Left ventricle myocardium inferior (tissue), 1 donor: Measurements from ENCODE around the gene CAST. TPM values are rescaled to one million over a fixed set of nuclear protein-coding genes. Genes with fewer than 3 reads are reported as not detected.
A peak's percentile ranks its signal among the peaks of the same experiment; 100 is the strongest.

Source experiments
- DNase-seq: peaks from one replicate; pipeline ENCODE4 v3.0.0-alpha.2; 2020
- H3K27ac ChIP-seq: fragments of 200-600 bp; replicated peaks from 2 replicates; pipeline ENCODE4 v1.8.0; 2021
- H3K27me3 ChIP-seq: fragments of 200-600 bp; 2 replicates; pipeline ENCODE4 v1.8.0; 2021; ENCODE audit warnings: low read depth
- H3K36me3 ChIP-seq: fragments of 200-600 bp; 2 replicates; pipeline ENCODE4 v1.8.0; 2021
- H3K4me1 ChIP-seq: fragments of 200-600 bp; 2 replicates; pipeline ENCODE4 v1.8.0; 2021
- H3K4me3 ChIP-seq: fragments of 200-600 bp; 2 replicates; pipeline ENCODE4 v1.8.0; 2021; ENCODE audit warnings: mild to moderate bottlenecking, moderate library complexity
- H3K9me3 ChIP-seq: fragments of 200-600 bp; replicated peaks from 2 replicates; pipeline ENCODE4 v1.8.0; 2021
- intact Hi-C: fragments of 100-400 bp; cut with micrococcal nuclease; formaldehyde crosslinking; loops from one replicate; pipeline ENCODE4 v1.11.0; 2022
- total RNA-seq: library from RNA; stranded (reverse); fragmentation: NEBNext Ultra II Directional; extraction: Animal tissue kit (Norgen Biotek cat#: 25700); gene quantifications from one replicate; pipeline ENCODE4 v1.2.1, GENCODE V29; 2021
- TF ChIP-seq, protein P1 (sequence below): fragments of 200-600 bp; IDR thresholded peaks from 2 replicates; pipeline ENCODE4 v1.8.0; 2021; ENCODE audit warnings: antibody characterized with exemption, mild to moderate bottlenecking, borderline replicate concordance
- donor health status: DM: no; HTN: yes; CAD: no; lungs with severe emphysema.

Gene CAST
- total RNA-seq, 1 donor from 2014 or later, result 649 TPM

GRCh38 chr5:96768708-96769251 lies 106.6 kb downstream of the CAST start:
- H3K4me3 ChIP-seq, result no peak overlapping the region
- no peaks in the 10 kb centered on the region for H3K9me3 ChIP-seq
- TF ChIP-seq, protein P1, sequence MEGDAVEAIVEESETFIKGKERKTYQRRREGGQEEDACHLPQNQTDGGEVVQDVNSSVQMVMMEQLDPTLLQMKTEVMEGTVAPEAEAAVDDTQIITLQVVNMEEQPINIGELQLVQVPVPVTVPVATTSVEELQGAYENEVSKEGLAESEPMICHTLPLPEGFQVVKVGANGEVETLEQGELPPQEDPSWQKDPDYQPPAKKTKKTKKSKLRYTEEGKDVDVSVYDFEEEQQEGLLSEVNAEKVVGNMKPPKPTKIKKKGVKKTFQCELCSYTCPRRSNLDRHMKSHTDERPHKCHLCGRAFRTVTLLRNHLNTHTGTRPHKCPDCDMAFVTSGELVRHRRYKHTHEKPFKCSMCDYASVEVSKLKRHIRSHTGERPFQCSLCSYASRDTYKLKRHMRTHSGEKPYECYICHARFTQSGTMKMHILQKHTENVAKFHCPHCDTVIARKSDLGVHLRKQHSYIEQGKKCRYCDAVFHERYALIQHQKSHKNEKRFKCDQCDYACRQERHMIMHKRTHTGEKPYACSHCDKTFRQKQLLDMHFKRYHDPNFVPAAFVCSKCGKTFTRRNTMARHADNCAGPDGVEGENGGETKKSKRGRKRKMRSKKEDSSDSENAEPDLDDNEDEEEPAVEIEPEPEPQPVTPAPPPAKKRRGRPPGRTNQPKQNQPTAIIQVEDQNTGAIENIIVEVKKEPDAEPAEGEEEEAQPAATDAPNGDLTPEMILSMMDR, result no peak
- H3K27ac ChIP-seq, result no peak overlapping the region
- DNase-seq, result no peak
- peaks cover 100% of the 10 kb centered on the region for H3K36me3 ChIP-seq
- H3K4me1 ChIP-seq, result peaks cover 13% of the 10 kb centered on the region
- no peaks in the 10 kb centered on the region for H3K27me3 ChIP-seq
- intact Hi-C loops, result no loop called here

DNA sequence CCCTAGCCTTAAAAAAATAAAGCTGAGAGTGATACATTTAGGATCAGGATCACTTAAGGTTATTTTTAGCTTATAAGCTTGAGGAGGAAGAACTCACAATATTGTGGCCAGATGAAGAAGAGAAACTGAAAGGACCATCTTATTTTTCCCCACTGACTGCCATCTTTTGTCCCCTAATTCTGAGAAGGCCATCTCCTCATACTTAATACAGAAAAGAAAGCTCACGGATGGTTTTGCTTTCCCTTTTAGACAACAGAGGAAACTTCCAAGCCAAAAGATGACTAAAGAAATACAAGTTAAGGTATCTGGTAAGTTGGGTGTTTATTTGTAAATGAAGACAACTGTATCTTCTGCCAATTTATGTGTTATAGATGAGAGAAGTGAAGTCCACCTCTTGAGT lies 109.2 kb downstream of the CAST start:
- no peaks in the 10 kb centered on the region for H3K27me3 ChIP-seq
- DNase-seq, result no peak
- no peaks in the 10 kb centered on the region for H3K9me3 ChIP-seq
- H3K4me1 ChIP-seq, result peaks cover 13% of the 10 kb centered on the region
- TF ChIP-seq, protein P1, result no peak
- intact Hi-C loops, result no loop called here
- peaks cover 100% of the 10 kb centered on the region for H3K36me3 ChIP-seq
- H3K27ac ChIP-seq, result peak overlapping the region; percentile 8
- H3K4me3 ChIP-seq, result no peak overlapping the region

- intact Hi-C loops, result no loop called here
Measured at GRCh38 chr5:96772111-96772510, 109.9 kb downstream of the CAST start.

DNA sequence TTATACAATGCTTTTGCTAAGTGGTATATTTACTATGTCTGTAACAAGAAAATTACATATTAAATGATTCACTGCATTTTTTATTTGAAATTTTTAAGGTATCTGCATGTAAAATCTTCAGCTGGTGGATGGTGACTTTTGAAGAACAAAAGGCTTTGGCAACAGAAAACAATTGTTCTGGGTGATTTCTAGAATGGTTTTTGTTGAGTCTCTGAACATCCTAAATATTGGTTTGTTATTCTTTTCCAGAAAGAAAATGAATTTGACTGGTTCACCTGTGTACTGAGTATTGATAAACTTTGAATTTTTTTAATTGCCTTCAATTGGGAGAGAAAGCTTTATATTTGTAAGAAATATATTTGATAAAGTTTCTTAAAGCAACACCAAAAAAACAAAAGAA lies 110.4 kb downstream of the CAST start:
- no peak overlapping the region for H3K4me3 ChIP-seq
- peaks cover 100% of the 10 kb centered on the region for H3K36me3 ChIP-seq
- TF ChIP-seq, protein P1, result no peak
- H3K4me1 ChIP-seq, result peaks cover 21% of the 10 kb centered on the region
- no peak for DNase-seq
- H3K9me3 ChIP-seq, result no peaks in the 10 kb centered on the region
- no peak overlapping the region for H3K27ac ChIP-seq
- H3K27me3 ChIP-seq, result no peaks in the 10 kb centered on the region
- intact Hi-C loops, result no loop called here

More at GRCh38 chr5:96772111-96772510, 109.9 kb downstream of the CAST start:
- Histone ChIP-seq H3K9me3 (no peaks in the 10 kb centered on the region), H3K4me1 (peaks cover 17% of the 10 kb centered on the region), H3K27ac (no peak overlapping the region), H3K27me3 (no peaks in the 10 kb centered on the region), H3K36me3 (peaks cover 100% of the 10 kb centered on the region), H3K4me3 (no peak overlapping the region)
- DNase-seq, result no peak
- TF ChIP-seq, protein P1, result no peak

- Histone ChIP-seq H3K27me3 (no peaks in the 10 kb centered on the region), H3K27ac (no peak overlapping the region), H3K4me3 (no peak overlapping the region), H3K4me1 (peaks cover 42% of the 10 kb centered on the region), H3K36me3 (peaks cover 91% of the 10 kb centered on the region), H3K9me3 (no peaks in the 10 kb centered on the region)
- TF ChIP-seq, protein P1, result no peak
- DNase-seq, result no peak
- intact Hi-C loops, result no loop called here
Measured at GRCh38 chr5:96775050-96775449, 112.9 kb downstream of the CAST start.
